PFSK-1 (cell line): ENCODE results near the gene NAT8L.

ENCODE experiments used
- FOXP2 ChIP-seq: optimal IDR thresholded peaks from 2 replicates; pipeline ENCODE3; 2011; ENCODE audit warnings: borderline replicate concordance, control low read depth, inconsistent platforms; ENCODE audit not compliant: insufficient read depth; ENCODE audit errors: extremely low read length, extremely low read depth
- POLR2AphosphoS5 ChIP-seq: IDR thresholded peaks from 2 replicates; pipeline ENCODE4 v1.6.1; 2012; ENCODE audit warnings: low read depth, mild to moderate bottlenecking, control low read depth, low read length, moderate library complexity
- SIN3A ChIP-seq: IDR thresholded peaks from 2 replicates; pipeline ENCODE4 v1.6.1; 2012; ENCODE audit warnings: mild to moderate bottlenecking, low read length, moderate library complexity, borderline replicate concordance; ENCODE audit not compliant: insufficient read depth
- TAF1 ChIP-seq: IDR thresholded peaks from 2 replicates; pipeline ENCODE4 v1.6.1; 2012; ENCODE audit warnings: low read length, control low read depth, borderline replicate concordance; ENCODE audit not compliant: insufficient read depth
- TF ChIP-seq, protein P1 (sequence below), 2 experiments: IDR thresholded peaks; 2 replicates each; pipeline versions ENCODE4 v1.6.1 to v1.8.0; 2011 to 2012; ENCODE audit warnings: low read depth in 2 of 2, low read length in 2 of 2, control low read depth in 1 of 2, inconsistent platforms in 1 of 2, mild to moderate bottlenecking in 1 of 2, moderate library complexity in 1 of 2; ENCODE audit not compliant: insufficient read depth in 1 of 2

DNA sequence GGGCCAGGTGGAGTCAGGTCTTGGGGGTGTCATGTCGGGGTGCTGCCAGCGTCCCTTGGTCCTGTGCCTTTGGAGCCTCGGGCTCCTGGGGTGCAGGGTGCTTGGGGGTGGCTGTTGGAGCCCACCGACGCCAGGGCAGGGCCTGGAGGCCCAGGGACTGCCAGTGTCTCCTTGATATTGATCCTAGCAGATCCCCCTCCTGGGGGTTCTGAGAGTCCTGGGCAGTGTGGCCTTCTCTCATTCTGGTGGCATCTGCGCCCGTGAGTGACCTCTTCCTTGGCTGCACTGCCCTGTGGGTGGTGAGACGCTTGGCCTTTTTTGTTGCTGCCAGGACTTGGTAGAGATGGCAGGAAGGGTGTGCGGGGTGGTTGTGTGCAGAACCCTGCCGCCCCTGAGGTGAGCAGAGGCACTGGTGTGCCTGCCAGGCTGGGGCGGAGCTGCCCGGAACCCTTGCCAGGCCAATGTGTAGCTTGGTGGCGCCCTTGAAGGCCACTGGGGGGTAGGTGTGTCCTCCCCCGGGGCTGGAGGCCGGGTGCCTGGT, 7.0 kb downstream of the NAT8L start:
- TF ChIP-seq, protein P1, sequence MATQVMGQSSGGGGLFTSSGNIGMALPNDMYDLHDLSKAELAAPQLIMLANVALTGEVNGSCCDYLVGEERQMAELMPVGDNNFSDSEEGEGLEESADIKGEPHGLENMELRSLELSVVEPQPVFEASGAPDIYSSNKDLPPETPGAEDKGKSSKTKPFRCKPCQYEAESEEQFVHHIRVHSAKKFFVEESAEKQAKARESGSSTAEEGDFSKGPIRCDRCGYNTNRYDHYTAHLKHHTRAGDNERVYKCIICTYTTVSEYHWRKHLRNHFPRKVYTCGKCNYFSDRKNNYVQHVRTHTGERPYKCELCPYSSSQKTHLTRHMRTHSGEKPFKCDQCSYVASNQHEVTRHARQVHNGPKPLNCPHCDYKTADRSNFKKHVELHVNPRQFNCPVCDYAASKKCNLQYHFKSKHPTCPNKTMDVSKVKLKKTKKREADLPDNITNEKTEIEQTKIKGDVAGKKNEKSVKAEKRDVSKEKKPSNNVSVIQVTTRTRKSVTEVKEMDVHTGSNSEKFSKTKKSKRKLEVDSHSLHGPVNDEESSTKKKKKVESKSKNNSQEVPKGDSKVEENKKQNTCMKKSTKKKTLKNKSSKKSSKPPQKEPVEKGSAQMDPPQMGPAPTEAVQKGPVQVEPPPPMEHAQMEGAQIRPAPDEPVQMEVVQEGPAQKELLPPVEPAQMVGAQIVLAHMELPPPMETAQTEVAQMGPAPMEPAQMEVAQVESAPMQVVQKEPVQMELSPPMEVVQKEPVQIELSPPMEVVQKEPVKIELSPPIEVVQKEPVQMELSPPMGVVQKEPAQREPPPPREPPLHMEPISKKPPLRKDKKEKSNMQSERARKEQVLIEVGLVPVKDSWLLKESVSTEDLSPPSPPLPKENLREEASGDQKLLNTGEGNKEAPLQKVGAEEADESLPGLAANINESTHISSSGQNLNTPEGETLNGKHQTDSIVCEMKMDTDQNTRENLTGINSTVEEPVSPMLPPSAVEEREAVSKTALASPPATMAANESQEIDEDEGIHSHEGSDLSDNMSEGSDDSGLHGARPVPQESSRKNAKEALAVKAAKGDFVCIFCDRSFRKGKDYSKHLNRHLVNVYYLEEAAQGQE (IDR thresholded peaks at IDR 0.05; ENCODE audit: insufficient read depth in 1 of 2, low read depth in 2 of 2, low read length in 2 of 2) = no peak
- TF ChIP-seq POLR2AphosphoS5 (no peak), TAF1 (no peak), SIN3A (no peak), FOXP2 (no peak)
